Pons (tissue), 1 donor: ENCODE results near the gene REC8.
A peak's percentile ranks its signal among the peaks of the same experiment; 100 is the strongest.

Experiments used
- DNase-seq: peaks from one replicate; pipeline ENCODE4 v3.0.0-alpha.2; 2016; ENCODE audit warnings: low spot score

REC8 gene

DNA sequence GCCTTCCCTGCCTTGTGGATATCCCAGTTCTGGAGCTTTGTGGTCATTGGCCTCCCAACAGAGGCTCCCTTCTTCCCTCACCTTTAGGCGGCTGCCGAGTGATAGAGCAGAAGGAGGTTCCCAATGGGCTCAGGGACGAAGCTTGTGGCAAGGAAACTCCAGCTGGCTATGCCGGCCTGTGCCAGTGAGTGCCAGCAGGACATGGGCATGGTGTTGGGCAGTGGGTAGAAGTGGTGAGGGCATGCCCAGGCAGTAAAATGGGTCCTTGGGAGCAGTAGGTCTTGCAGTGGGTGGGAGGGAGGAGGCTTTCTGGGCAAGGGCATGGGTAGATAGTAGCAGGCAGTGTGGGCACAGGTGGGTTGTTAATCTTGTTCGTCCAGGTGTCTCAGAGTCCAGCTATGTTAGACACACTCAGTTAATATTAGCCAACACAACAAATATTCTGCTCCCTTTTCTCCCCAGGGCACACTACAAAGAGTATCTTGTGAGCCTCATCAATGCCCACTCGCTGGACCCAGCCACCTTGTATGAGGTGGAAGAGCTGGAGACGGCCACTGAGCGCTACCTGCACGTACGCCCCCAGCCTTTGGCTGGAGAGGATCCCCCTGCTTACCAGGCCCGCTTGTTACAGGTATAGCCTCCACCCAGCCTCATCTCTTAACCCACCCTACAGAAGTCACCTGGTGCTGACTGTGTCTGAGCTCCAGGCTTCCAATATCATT is 11.9 kb upstream of the REC8 start:
- DNase-seq, result no peak

DNA sequence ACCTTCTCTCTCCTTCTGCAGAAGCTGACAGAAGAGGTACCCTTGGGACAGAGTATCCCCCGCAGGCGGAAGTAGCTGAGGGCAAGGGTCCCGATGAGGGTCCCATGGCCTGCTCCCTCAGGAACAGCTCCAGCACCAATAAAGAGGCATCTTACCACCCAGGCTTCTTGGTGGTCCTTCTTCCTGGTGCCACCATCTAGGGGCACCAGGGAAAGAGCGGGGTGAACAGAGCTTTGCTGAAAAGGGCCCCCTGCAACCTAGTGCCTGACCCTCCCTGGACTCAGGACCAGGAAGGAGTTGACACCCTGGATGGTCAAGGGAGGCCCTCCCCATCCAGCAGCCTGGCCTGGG is 11.4 kb upstream of the REC8 start:
- no peak for DNase-seq

- peak; percentile 96 for DNase-seq
Observed at GRCh38 chr14:24160850-24161804, 10.8 kb upstream of the REC8 start, which contains the start of gene IRF9. Gene IRF9, plus strand, starts transcription at chr14:24161265. Its CDS starts 880 bp downstream, at chr14:24162145.

DNA sequence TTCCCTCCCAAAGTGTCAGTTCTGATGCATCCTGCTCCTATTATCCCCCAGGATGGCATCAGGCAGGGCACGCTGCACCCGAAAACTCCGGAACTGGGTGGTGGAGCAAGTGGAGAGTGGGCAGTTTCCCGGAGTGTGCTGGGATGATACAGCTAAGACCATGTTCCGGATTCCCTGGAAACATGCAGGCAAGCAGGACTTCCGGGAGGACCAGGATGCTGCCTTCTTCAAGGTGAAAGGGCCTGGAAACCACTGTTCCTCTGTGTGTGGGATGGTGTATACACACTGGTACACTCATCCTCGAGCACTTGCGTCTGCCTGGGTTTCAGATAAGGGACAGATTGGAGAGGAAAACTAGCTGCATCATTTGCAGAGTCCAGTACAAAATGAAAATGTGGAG is 9.8 kb upstream of the REC8 start:
- DNase-seq, result no peak

- no peak for DNase-seq
Observed at GRCh38 chr14:24164518-24164991, 7.3 kb upstream of the REC8 start.

- DNase-seq, result no peak
Observed at GRCh38 chr14:24165785-24166184, 6.1 kb upstream of the REC8 start.

DNA sequence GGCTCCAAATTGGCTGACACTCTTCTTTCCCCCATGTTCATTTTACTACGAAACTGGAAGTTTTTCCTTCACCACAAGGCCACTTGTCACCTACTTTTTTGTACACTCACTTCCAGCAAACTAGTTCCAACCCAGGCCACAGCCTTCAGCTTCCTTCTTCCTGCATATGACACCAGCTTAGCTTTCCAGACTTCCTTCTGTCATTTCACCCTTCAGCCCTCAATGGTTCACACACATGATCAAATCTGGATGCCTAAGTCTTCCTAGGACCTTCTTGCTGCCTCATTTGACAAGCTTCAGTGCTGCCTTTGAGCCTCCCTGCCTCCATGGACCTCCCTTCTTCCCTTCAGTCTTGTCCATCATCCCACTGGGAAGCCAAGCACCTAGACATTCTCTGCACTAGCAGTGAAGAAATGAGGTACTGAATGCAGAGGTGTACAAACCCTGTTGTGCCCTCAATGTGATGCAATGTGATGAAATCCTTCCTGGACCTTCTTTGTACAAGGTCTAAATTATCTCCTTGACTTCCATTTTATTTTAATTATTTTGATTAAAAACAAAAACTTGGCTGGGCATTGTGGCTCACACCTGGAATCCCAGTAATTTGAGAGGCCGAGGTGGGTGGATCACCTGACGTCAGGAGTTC is 4.3 kb upstream of the REC8 start:
- no peak for DNase-seq

DNA sequence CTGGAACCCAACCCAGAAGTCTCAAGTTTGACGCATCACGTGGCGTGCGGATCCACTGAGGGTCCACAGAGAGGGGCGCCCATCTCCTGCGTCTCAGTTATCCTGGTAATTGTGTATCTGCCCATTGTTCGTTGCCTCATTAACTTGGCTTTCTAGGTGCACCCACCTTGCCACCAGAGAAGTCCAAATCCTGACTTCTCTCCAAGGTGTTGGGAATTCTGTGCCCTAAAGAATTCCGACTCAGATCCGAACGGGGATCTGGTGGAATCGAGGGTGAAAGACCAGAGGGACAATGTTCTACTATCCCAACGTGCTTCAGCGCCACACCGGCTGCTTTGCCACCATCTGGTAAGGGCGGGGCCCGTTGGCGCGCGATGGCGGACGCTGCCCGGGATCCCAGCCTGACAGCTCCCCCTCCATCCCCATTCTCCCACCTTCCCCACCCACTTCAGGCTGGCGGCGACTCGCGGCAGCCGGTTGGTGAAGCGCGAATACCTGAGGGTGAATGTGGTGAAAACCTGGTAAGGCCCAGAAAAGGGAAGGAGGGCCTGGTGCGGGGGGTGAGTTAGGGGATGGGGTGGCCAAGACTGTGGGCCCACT is 481 bp downstream of the REC8 start:
- no peak for DNase-seq

DNA sequence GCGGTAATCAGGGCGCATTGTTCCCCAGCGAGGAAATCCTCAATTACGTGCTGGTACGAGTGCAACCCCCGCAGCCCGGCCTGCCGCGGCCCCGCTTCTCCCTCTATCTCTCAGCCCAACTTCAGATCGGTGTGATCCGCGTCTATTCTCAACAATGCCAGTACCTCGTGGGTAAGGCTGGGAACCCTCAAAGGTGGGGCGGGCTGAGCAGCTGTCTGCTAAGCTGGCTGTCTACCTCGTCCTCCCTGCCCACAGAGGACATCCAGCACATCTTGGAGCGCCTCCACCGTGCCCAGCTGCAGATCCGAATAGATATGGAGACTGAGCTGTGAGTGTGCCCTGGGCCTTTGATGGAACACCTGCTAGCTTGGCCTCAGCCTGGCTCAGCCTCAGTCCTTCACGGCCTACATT is 996 bp downstream of the REC8 start:
- no peak for DNase-seq

GRCh38 chr14:24176599-24176998 is 4.7 kb downstream of the REC8 start:
- no peak for DNase-seq

- DNase-seq, result no peak
Observed at GRCh38 chr14:24177041-24177825, 5.4 kb downstream of the REC8 start.

DNA sequence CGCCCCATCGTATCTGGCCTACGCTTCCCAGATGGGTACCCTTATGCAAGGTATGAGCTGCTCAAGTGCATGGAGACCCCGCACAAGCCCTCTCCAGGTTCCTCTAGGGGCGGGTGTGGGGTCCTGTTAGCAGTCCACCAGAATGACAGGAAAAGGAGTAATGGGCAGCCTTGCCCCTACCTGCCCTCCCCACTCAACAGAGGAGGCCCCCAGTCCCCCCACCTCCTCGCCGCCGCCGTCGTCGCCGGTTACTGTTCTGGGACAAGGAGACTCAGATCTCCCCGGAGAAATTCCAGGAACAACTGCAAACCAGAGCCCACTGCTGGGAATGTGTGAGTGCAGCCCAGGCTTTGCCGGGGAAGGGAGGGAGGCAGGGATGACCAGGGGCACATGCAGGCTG is 6.0 kb downstream of the REC8 start:
- no peak for DNase-seq

GRCh38 chr14:24178399-24179178 is 6.7 kb downstream of the REC8 start:
- DNase-seq, result no peak

DNA sequence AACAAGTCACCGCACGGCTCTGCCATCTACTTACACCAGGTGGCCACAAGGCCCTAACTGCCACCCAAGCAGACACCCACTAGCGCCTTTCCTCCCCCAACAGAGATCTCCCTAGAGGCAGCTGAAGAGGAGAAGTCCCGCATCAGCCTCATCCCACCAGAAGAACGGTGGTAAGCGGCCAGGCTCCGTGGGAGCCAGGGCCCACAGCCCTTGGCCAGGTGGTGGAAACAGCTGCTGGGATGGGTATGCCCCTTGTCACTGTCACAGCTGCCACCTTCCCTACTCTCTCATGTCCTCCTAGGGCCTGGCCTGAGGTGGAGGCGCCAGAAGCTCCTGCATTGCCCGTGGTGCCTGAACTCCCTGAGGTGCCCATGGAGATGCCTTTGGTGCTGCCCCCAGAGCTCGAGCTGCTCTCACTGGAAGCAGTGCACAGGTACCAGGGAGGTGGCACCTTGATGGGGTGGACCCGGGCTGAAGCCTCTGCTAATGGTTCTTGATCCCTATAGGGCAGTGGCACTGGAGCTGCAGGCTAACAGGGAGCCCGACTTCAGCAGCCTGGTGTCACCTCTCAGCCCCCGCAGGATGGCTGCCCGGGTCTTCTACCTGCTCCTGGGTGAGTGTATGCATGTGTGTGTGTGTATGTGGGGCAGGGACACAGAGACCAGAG is 7.5 kb downstream of the REC8 start:
- no peak for DNase-seq

DNA sequence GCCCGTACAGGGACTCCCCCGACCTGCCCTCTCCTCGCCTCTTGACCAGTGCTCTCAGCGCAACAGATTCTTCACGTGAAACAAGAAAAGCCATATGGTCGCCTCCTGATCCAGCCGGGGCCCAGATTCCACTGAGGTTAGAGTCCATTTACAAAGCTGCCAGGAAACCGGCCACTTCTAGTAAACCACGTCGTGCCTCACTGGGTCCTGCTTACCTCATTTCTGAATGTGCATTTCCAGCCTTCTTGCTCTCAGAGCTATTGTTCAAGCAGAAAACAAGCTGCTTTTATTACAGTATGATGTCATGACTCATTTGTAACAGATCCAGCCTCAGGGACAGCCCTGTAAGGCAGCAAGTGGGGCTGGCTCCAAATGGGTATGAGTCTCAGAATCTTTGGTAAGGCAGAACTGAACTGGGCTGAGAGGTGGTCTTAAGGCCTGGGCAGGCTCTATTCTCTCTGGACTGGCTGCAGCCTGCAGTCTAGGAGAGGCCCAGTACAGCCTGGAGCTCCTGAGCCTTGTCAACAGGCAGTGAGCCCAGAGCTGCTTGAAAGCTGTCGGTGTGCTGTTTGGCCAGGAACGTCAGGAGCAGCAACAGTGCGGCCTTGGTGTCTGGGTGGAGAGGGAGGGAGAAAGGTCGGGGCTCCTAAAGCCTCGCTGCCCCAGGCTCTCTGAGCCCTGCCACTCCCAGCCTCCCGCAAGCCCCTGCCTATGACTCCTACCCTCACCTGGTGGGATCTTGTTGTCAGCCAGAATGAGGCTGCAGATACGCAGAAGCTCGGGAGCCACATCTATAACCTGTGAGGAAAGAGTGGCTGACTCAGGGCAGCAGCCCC is 8.3 kb downstream of the REC8 start:
- peak; percentile 91 for DNase-seq

- no peak for DNase-seq
Observed at GRCh38 chr14:24181371-24182077, 9.6 kb downstream of the REC8 start.

- no peak for DNase-seq
Observed at GRCh38 chr14:24182110-24182882, 10.4 kb downstream of the REC8 start.
